Spleen (tissue), 11 donors: Measurements from ENCODE around the gene FURIN. TPM values are rescaled to one million over a fixed set of nuclear protein-coding genes. Genes with fewer than 3 reads are reported as not detected.

Experiments used
- DNase-seq: peaks from one replicate; pipeline ENCODE4 v3.0.0-alpha.2; 2020
- H3K27ac ChIP-seq, 8 donors: fragments of 200-600 bp; sonication (generic) in 7 of 8; 1 replicate in 4 of 8; 2 replicates in 4 of 8; pipeline versions ENCODE4 v1.5.0 to v1.8.0; 2016 to 2021; ENCODE audit warnings: inconsistent platforms in 4 of 8, mild to moderate bottlenecking in 4 of 8, moderate library complexity in 1 of 8
- H3K27me3 ChIP-seq, 7 donors: fragments of 200-600 bp; sonication (generic) in 6 of 7; replicated peaks in 1 of 7; 1 replicate in 4 of 7; 2 replicates in 3 of 7; pipeline versions ENCODE4 v1.5.0 to v1.8.0; 2016 to 2021; ENCODE audit warnings: inconsistent platforms in 3 of 7, mild to moderate bottlenecking in 1 of 7
- H3K36me3 ChIP-seq, 6 donors: fragments of 200-600 bp; sonication (generic) in 5 of 6; 1 replicate in 4 of 6; 2 replicates in 2 of 6; pipeline versions ENCODE4 v1.5.0 to v1.8.0; 2016 to 2021; ENCODE audit warnings: inconsistent platforms in 2 of 6
- H3K4me1 ChIP-seq, 6 donors: fragments of 200-600 bp; sonication (generic) in 5 of 6; 1 replicate in 3 of 6; 2 replicates in 3 of 6; pipeline versions ENCODE4 v1.5.0 to v1.8.0; 2016 to 2021; ENCODE audit warnings: inconsistent platforms in 3 of 6
- H3K4me3 ChIP-seq, 8 donors: fragments of 200-600 bp; sonication (generic) in 7 of 8; 1 replicate in 4 of 8; 2 replicates in 4 of 8; pipeline versions ENCODE4 v1.5.0 to v1.8.0; 2016 to 2021; ENCODE audit warnings: inconsistent platforms in 4 of 8, mild to moderate bottlenecking in 4 of 8, moderate library complexity in 2 of 8
- H3K9me3 ChIP-seq, 8 donors: fragments of 200-600 bp; sonication (generic) in 7 of 8; 1 replicate in 4 of 8; 2 replicates in 4 of 8; pipeline versions ENCODE4 v1.5.0 to v1.8.0; 2016 to 2021; ENCODE audit warnings: inconsistent platforms in 4 of 8
- POLR2A ChIP-seq, 3 donors: fragments of 450-650 bp; IDR thresholded peaks; one replicate each; pipeline ENCODE4 v1.5.1; 2017; ENCODE audit warnings: antibody characterized with exemption in 3 of 3, mild to moderate bottlenecking in 1 of 3
- POLR2AphosphoS5 ChIP-seq, 3 donors: sonication (generic); formaldehyde crosslinking; IDR thresholded peaks; one replicate each; pipeline ENCODE4 v1.5.1; 2017; ENCODE audit warnings: antibody characterized with exemption in 3 of 3
- WGBS, 5 donors: extraction: QIAGEN DNeasy Blood & Tissue Kit in 3 of 5; methylation state at CpG; one replicate each; pipeline versions ENCODE4 v1.1.5 to v1.1.7; 2013 to 2018; 5-methylcytosine and 5-hydroxymethylcytosine counted together
- intact Hi-C: fragments of 100-400 bp; cut with DNase I; formaldehyde crosslinking; loops from one replicate; pipeline ENCODE4 v1.15.0; 2023; ENCODE audit warnings: low total_unique reads
- polyA plus RNA-seq, 3 donors: library from polyadenylated mRNA; stranded (reverse); fragments of 200-250 nt; gene quantifications; one replicate each; pipeline ENCODE4 v1.2.1, GENCODE V29; 2013
- total RNA-seq, 7 donors: library from RNA; depleted of rRNA in 3 of 7; stranded (reverse); fragments of >200 nt in 3 of 7; fragmentation: NEBNext Ultra II Directional in 4 of 7; extraction: Animal tissue kit (Norgen Biotek cat#: 25700) in 4 of 7; gene quantifications; one replicate each; pipeline versions ENCODE4 v1.1.0 to v1.2.1, GENCODE V29; 2016 to 2021
- TF ChIP-seq, protein P1 (sequence below), 11 experiments: fragments of 200-600 bp in 7 of 11; fragments of 450-650 bp in 4 of 11; sonication (generic) in 4 of 11; IDR thresholded peaks in 8 of 11; conservative IDR thresholded peaks in 3 of 11; 1 replicate in 7 of 11; 2 replicates in 4 of 11; pipeline versions ENCODE4 v1.4.0 to v1.8.0; 2016 to 2021; ENCODE audit warnings: antibody characterized with exemption in 11 of 11, inconsistent platforms in 4 of 11, mild to moderate bottlenecking in 1 of 11
- donor health status: healthy with polysubstance abuse.
- donor health status: DM: no; HTN: no; CAD: no; lungs with moderate emphysema.
- donor health status: DM: no; HTN: no; CAD: no.
- donor health status: Bipolar disorder and iron deficiency.
- donor health status: healthy.
- donor health status: DM: no; HTN: no; CAD: no.
- donor health status: DM: yes; HTN: yes; CAD: no.

FURIN gene
- total and polyA plus RNA-seq, 10 donors, result 10.0 to 139 (median 79.0) TPM

DNA sequence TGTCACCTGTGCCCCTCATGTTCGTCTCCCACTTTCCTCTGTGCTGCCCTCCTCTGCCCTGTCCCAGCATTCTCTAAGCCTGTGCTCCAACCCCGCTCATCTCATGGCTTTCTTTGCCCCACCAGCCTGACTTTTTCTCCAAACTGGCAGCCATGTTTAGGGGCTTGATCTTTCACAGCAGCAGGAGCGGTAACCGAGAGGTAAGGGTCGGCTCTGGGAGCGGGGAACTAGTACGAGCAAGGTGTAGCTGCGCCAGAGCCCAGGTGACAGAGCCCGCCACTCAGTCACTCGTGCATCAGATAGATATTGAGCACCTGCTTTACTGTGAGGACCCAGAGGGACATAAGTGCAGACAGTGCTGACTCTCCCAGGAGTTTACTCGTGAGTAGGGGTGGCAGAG lies 48.1 kb downstream of the FURIN start:
- intact Hi-C loops, result no loop called here
- Histone ChIP-seq H3K4me1 (peaks cover 0 to 65% (median 16%) of the 10 kb centered on the region in 6 donors), H3K4me3 (peak overlapping the region in 4 of 8 donors; percentile 29 to 61 (median 31)), H3K27ac (peak overlapping the region in 7 of 8 donors; percentile 67 to 93 (median 79)), H3K27me3 (no peaks in the 10 kb centered on the region), H3K36me3 (peaks cover 24 to 100% (median 99%) of the 10 kb centered on the region in 6 donors), H3K9me3 (no peaks in the 10 kb centered on the region)
- peak; percentile 67 for DNase-seq
- TF ChIP-seq POLR2AphosphoS5 (IDR thresholded peaks at IDR 0.05), result no peak
- TF ChIP-seq, protein P1, sequence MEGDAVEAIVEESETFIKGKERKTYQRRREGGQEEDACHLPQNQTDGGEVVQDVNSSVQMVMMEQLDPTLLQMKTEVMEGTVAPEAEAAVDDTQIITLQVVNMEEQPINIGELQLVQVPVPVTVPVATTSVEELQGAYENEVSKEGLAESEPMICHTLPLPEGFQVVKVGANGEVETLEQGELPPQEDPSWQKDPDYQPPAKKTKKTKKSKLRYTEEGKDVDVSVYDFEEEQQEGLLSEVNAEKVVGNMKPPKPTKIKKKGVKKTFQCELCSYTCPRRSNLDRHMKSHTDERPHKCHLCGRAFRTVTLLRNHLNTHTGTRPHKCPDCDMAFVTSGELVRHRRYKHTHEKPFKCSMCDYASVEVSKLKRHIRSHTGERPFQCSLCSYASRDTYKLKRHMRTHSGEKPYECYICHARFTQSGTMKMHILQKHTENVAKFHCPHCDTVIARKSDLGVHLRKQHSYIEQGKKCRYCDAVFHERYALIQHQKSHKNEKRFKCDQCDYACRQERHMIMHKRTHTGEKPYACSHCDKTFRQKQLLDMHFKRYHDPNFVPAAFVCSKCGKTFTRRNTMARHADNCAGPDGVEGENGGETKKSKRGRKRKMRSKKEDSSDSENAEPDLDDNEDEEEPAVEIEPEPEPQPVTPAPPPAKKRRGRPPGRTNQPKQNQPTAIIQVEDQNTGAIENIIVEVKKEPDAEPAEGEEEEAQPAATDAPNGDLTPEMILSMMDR (IDR thresholded peaks at IDR 0.05 in 8 of 11, conservative IDR thresholded peaks at IDR 0.05 in 3 of 11), result no peak
- TF ChIP-seq POLR2A (IDR thresholded peaks at IDR 0.05), result no peak
- WGBS, 5 donors, result 72 to 90% (median 81%) methylated on average over 11 of the region's 11 CpGs

DNA sequence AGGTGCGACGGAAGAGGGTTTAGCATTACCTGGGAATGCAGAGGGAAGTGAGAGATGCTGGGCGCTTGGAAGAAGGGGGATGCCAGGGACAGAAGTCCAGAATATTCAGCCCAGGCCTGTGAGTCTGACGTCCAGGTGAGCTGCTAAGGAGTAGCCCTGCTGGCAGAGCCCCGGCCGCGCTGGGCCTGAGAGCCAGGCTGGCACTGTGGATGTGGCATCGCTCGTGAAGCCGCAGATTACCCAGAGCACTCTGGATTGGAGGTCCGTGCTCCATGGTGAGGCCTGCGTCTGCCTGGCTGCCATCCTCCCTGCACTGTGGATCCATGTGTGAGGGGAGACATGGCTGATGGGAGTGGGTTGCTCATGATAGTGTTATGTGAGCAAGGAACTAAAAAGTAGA lies 49.2 kb downstream of the FURIN start:
- 90 to 96% (median 96%) methylated on average over 12 of the region's 12 CpGs for WGBS, 5 donors
- intact Hi-C loops, result no loop called here
- H3K9me3 ChIP-seq, result no peaks in the 10 kb centered on the region

GRCh38 chr15:90918034-90918788 lies 49.8 kb downstream of the FURIN start:
- TF ChIP-seq, protein P1 (IDR thresholded peaks at IDR 0.05 in 8 of 11, conservative IDR thresholded peaks at IDR 0.05 in 3 of 11), result no peak
- no peak for TF ChIP-seq POLR2A (IDR thresholded peaks at IDR 0.05)
- peak in 1 of 3 donors; percentile 28 for TF ChIP-seq POLR2AphosphoS5 (IDR thresholded peaks at IDR 0.05)
- H3K27me3 ChIP-seq, result no peaks in the 10 kb centered on the region
- no peaks in the 10 kb centered on the region for H3K9me3 ChIP-seq
- 92 to 97% (median 96%) methylated on average over 23 of the region's 23 CpGs for WGBS, 5 donors
- peaks cover 11 to 98% (median 87%) of the 10 kb centered on the region in 6 donors for H3K36me3 ChIP-seq
- intact Hi-C loops, result no loop called here
- H3K4me1 ChIP-seq, result peaks cover 0 to 52% (median 13%) of the 10 kb centered on the region in 6 donors
- H3K27ac ChIP-seq, result peak overlapping the region in 1 of 8 donors; percentile 93
- DNase-seq, result no peak
- no peak overlapping the region for H3K4me3 ChIP-seq

More for the DNA sequence above, 49.2 kb downstream of the FURIN start:
- Histone ChIP-seq H3K27me3 (no peaks in the 10 kb centered on the region), H3K27ac (peak overlapping the region in 2 of 8 donors; percentile 90 to 93), H3K36me3 (peaks cover 16 to 99% (median 93%) of the 10 kb centered on the region in 6 donors), H3K4me1 (peaks cover 0 to 59% (median 16%) of the 10 kb centered on the region in 6 donors), H3K4me3 (peak overlapping the region in 1 of 8 donors; percentile 61)
- TF ChIP-seq POLR2AphosphoS5 (IDR thresholded peaks at IDR 0.05), result peak in 1 of 3 donors; percentile 45
- TF ChIP-seq, protein P1 (IDR thresholded peaks at IDR 0.05 in 8 of 11, conservative IDR thresholded peaks at IDR 0.05 in 3 of 11), result no peak
- no peak for DNase-seq

DNA sequence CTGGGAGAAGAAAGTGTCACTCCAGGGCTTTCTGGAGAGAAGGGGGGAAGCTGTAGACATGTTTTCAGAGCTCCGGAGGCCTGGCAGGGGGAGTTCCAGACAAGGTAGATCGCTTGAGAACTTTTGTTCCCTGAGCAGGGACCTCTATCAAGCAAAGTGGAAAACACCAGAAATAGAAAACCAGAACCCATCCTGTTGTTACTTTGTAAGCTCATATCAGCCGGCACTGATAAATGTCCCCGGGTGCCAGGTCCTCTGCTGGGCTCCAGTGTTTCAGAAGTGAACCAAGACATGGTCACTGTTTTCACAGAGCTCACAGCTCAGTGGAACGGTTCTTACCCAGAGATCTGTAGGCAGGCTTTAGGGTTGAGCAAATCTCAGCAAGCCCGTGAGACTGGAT lies 50.4 kb downstream of the FURIN start:
- Histone ChIP-seq H3K27ac (no peak overlapping the region), H3K4me1 (peaks cover 0 to 46% (median 10%) of the 10 kb centered on the region in 6 donors), H3K27me3 (no peaks in the 10 kb centered on the region), H3K9me3 (no peaks in the 10 kb centered on the region), H3K4me3 (no peak overlapping the region), H3K36me3 (peaks cover 7 to 96% (median 81%) of the 10 kb centered on the region in 6 donors)
- intact Hi-C loops, result no loop called here
- DNase-seq, result peak; percentile 20
- TF ChIP-seq POLR2AphosphoS5 (IDR thresholded peaks at IDR 0.05) (no peak), POLR2A (IDR thresholded peaks at IDR 0.05) (no peak)
- TF ChIP-seq, protein P1 (IDR thresholded peaks at IDR 0.05 in 8 of 11, conservative IDR thresholded peaks at IDR 0.05 in 3 of 11), result no peak
- 93 to 98% (median 95%) methylated on average over 6 of the region's 6 CpGs for WGBS, 5 donors
